H1 (cell line): ENCODE data around the gene SRCIN1. TPM values are rescaled to one million over a fixed set of nuclear protein-coding genes. Genes with fewer than 3 reads are reported as not detected.

Experiments
- CTCF ChIA-PET: fragments of 300-600 bp; sonication (Branson Sonifier 250); formaldehyde crosslinking; loops from one replicate; lab custom pipeline; 2021; ENCODE audit not compliant: partially characterized antibody; lab: Charles Lee
- POLR2A ChIA-PET: fragments of 300-600 bp; sonication (Branson Sonifier 250); formaldehyde crosslinking; loops from one replicate; lab custom pipeline; 2021; ENCODE audit warnings: inconsistent platforms; ENCODE audit not compliant: partially characterized antibody; lab: Charles Lee
- DNase-seq, 2 experiments: peaks; one replicate each; pipeline versions ENCODE4 v3.0.0 to v3.0.0-alpha.2; 2010 to 2022; ENCODE audit warnings: low spot score in 2 of 2, low read depth in 1 of 2, mixed read lengths in 1 of 2
- FAIRE-seq: peaks from 2 replicates; lab custom pipeline; 2011; peaks lifted over from hg19 to GRCh38; lab: Jason Lieb, UNC
- H2AFZ ChIP-seq: 2 replicates; pipeline ENCODE4 v1.8.1; 2012; ENCODE audit warnings: low read length, inconsistent platforms
- H2AK5ac ChIP-seq: 2 replicates; pipeline ENCODE4 v1.6.1; 2013; ENCODE audit warnings: low read depth, low read length
- H2BK120ac ChIP-seq: replicated peaks from 2 replicates; pipeline ENCODE3; 2013; ENCODE audit warnings: low read depth, low read length, inconsistent platforms
- H2BK12ac ChIP-seq: 2 replicates; pipeline ENCODE4 v1.6.1; 2013; ENCODE audit warnings: low read depth, low read length
- H2BK15ac ChIP-seq: 2 replicates; pipeline ENCODE4 v1.6.1; 2013; ENCODE audit warnings: low read length
- H2BK20ac ChIP-seq: 2 replicates; pipeline ENCODE4 v1.6.1; 2013; ENCODE audit warnings: low read length
- H2BK5ac ChIP-seq: 2 replicates; pipeline ENCODE4 v1.6.1; 2013; ENCODE audit warnings: low read depth, low read length
- H3K14ac ChIP-seq: 2 replicates; pipeline ENCODE4 v1.6.1; 2013; ENCODE audit warnings: inconsistent platforms; ENCODE audit not compliant: insufficient read length
- H3K18ac ChIP-seq: 2 replicates; pipeline ENCODE4 v1.6.1; 2013; ENCODE audit warnings: low read length; ENCODE audit errors: extremely low read depth
- H3K23ac ChIP-seq: 2 replicates; pipeline ENCODE4 v1.6.1; 2013; ENCODE audit warnings: inconsistent platforms; ENCODE audit not compliant: insufficient read length
- H3K23me2 ChIP-seq: 2 replicates; pipeline ENCODE4 v1.6.1; 2013; ENCODE audit warnings: low read depth, low read length
- H3K27ac ChIP-seq: 2 replicates; pipeline ENCODE4 v1.6.1; 2011; ENCODE audit warnings: low read depth, low read length, inconsistent platforms
- H3K27me3 ChIP-seq, 4 experiments: replicated peaks in 1 of 4; 1 replicate in 1 of 4; 2 replicates in 3 of 4; pipeline versions ENCODE4 v1.6.1 to v1.8.1; 2011 to 2013; ENCODE audit warnings: low read length in 3 of 4, mild to moderate bottlenecking in 3 of 4, inconsistent platforms in 2 of 4, mixed read lengths in 2 of 4, moderate library complexity in 1 of 4; ENCODE audit not compliant: control insufficient read depth in 3 of 4, insufficient read depth in 3 of 4; ENCODE audit errors: extremely low read depth in 1 of 4
- H3K36me3 ChIP-seq, 4 experiments: 2 replicates each; pipeline versions ENCODE4 v1.6.1 to v1.8.1; 2011 to 2013; ENCODE audit warnings: mild to moderate bottlenecking in 4 of 4, low read length in 3 of 4, moderate library complexity in 2 of 4, control low read depth in 1 of 4, inconsistent platforms in 1 of 4; ENCODE audit not compliant: insufficient read depth in 4 of 4, control insufficient read depth in 2 of 4
- H3K4ac ChIP-seq: replicated peaks from 2 replicates; pipeline ENCODE3; 2013; ENCODE audit warnings: low read length, low read depth, mixed read lengths, inconsistent platforms; ENCODE audit not compliant: insufficient read length
- H3K4me1 ChIP-seq, 4 experiments: replicated peaks in 1 of 4; 1 replicate in 1 of 4; 2 replicates in 3 of 4; pipeline versions ENCODE4 v1.6.1 to v1.8.1; 2011 to 2013; ENCODE audit warnings: low read length in 3 of 4, inconsistent platforms in 2 of 4, mixed read lengths in 1 of 4; ENCODE audit not compliant: insufficient read depth in 4 of 4, control insufficient read depth in 3 of 4
- H3K4me2 ChIP-seq, 2 experiments: 2 replicates each; pipeline versions ENCODE4 v1.6.1 to v1.8.1; 2011 to 2013; ENCODE audit warnings: low read depth in 2 of 2, low read length in 2 of 2, control low read depth in 1 of 2, inconsistent platforms in 1 of 2, mild to moderate bottlenecking in 1 of 2; ENCODE audit not compliant: insufficient read depth in 1 of 2
- H3K4me3 ChIP-seq, 4 experiments: fragments of 200-600, 300-600 bp in 1 of 4; sonication (generic), shearing (Covaris generic), sonication (Bioruptor Twin) in 1 of 4; 2 replicates each; pipeline versions ENCODE4 v1.5.1 to v1.8.1; 2011 to 2016; ENCODE audit warnings: low read length in 4 of 4, low read depth in 3 of 4, control low read depth in 2 of 4, inconsistent platforms in 2 of 4, mild to moderate bottlenecking in 2 of 4, mixed read lengths in 1 of 4, moderate library complexity in 1 of 4; ENCODE audit not compliant: insufficient read depth in 2 of 4; ENCODE audit errors: extremely low read depth in 1 of 4
- H3K56ac ChIP-seq: replicated peaks from 2 replicates; pipeline ENCODE3; 2013; ENCODE audit warnings: low read depth, mild to moderate bottlenecking, mixed read lengths, low read length, inconsistent platforms; ENCODE audit not compliant: insufficient read length
- H3K79me1 ChIP-seq: 2 replicates; pipeline ENCODE4 v1.6.1; 2013; ENCODE audit warnings: low read depth, low read length, control low read depth
- H3K79me2 ChIP-seq, 2 experiments: 2 replicates each; pipeline versions ENCODE4 v1.6.1 to v1.8.1; 2012 to 2013; ENCODE audit warnings: low read length in 2 of 2, mild to moderate bottlenecking in 2 of 2, inconsistent platforms in 1 of 2; ENCODE audit not compliant: insufficient read depth in 2 of 2, control insufficient read depth in 1 of 2
- H3K9ac ChIP-seq, 4 experiments: replicated peaks in 1 of 4; 1 replicate in 1 of 4; 2 replicates in 3 of 4; pipeline versions ENCODE4 v1.6.1 to v1.8.1; 2011 to 2013; ENCODE audit warnings: low read depth in 3 of 4, low read length in 3 of 4, control low read depth in 2 of 4, mild to moderate bottlenecking in 2 of 4, moderate library complexity in 2 of 4, inconsistent platforms in 1 of 4; ENCODE audit errors: extremely low read depth in 1 of 4
- H3K9me3 ChIP-seq, 2 experiments: 2 replicates each; pipeline versions ENCODE4 v1.6.1 to v1.8.1; 2012 to 2013; ENCODE audit warnings: mild to moderate bottlenecking in 2 of 2, moderate library complexity in 2 of 2, control low read depth in 1 of 2, inconsistent platforms in 1 of 2, low read depth in 1 of 2, low read length in 1 of 2, mixed read lengths in 1 of 2; ENCODE audit not compliant: insufficient read depth in 2 of 2
- H4K20me1 ChIP-seq, 2 experiments: replicated peaks in 1 of 2; 2 replicates each; pipeline versions ENCODE3 to v1.8.1; 2011 to 2013; ENCODE audit warnings: inconsistent platforms in 2 of 2, low read length in 2 of 2, mild to moderate bottlenecking in 1 of 2; ENCODE audit not compliant: insufficient read depth in 2 of 2, control insufficient read depth in 1 of 2
- H4K5ac ChIP-seq: 2 replicates; pipeline ENCODE4 v1.6.1; 2013; ENCODE audit warnings: low read length, low read depth, mixed read lengths, inconsistent platforms; ENCODE audit not compliant: insufficient read length
- H4K8ac ChIP-seq: 2 replicates; pipeline ENCODE4 v1.8.0; 2013; ENCODE audit warnings: mild to moderate bottlenecking, moderate library complexity, low read length, inconsistent platforms; ENCODE audit not compliant: insufficient read depth; ENCODE audit errors: extremely low read depth
- H4K91ac ChIP-seq: replicated peaks from 2 replicates; pipeline ENCODE3; 2013; ENCODE audit warnings: low read length, mixed read lengths, inconsistent platforms; ENCODE audit not compliant: insufficient read length
- KDM4A ChIP-seq: IDR thresholded peaks from one replicate; pipeline ENCODE4 v1.7.1; 2012; ENCODE audit warnings: low read depth, mild to moderate bottlenecking, moderate library complexity, low read length, inconsistent platforms; ENCODE audit not compliant: severe bottlenecking
- WGBS, 2 experiments: shearing (Covaris generic) in 1 of 2; methylation state at CpG; one replicate each; pipeline versions ENCODE4 v1.1.6 to v1.1.7; 2013 to 2015; ENCODE audit warnings: low lambda C conversion rate in 2 of 2, mixed read lengths in 2 of 2, inconsistent platforms in 1 of 2, low coverage in 1 of 2, missing lambda C conversion rate in 1 of 2; ENCODE audit not compliant: insufficient replicate concordance in 2 of 2, insufficient coverage in 1 of 2, insufficient read length in 1 of 2; ENCODE audit errors: extremely low coverage in 1 of 2, missing lambda C conversion rate in 1 of 2; 5-methylcytosine and 5-hydroxymethylcytosine counted together
- polyA plus RNA-seq, 7 experiments: library from polyadenylated mRNA; depleted of rRNA in 3 of 7; stranded (reverse) in 5 of 7; unstranded in 2 of 7; fragments of >200 nt in 5 of 7; fragments of 200-250 nt in 2 of 7; gene quantifications; 1 replicate in 5 of 7; 2 replicates in 1 of 7; 4 replicates in 1 of 7; pipeline versions ENCODE4 v1.2.1 to v1.2.3, GENCODE V29; 2011 to 2013; ENCODE audit warnings: missing spikeins in 2 of 7, mixed read lengths in 2 of 7
- total RNA-seq: library from RNA; stranded (reverse); fragmentation: NEBNext Ultra II Directional; extraction: Animal tissue kit (Norgen Biotek cat#: 25700); gene quantifications from 2 replicates; pipeline ENCODE4 v1.2.1, GENCODE V29; 2021

Gene SRCIN1
- total and polyA plus RNA-seq, 2 of the 8 experiments (the other 6 are each of a cell fraction or from before 2014, with no cell fraction given) = 2.8 to 3.8 TPM

GRCh38 chr17:38601539-38602351, 4.0 kb downstream of the SRCIN1 start:
- H3K4me2 ChIP-seq = peak overlapping the region; percentile 90 to 92
- H3K79me1 ChIP-seq = 0 out of 2 replicates have a peak, but pooled peaks cover 5% of the 10 kb centered on the region
- peak overlapping the region; percentile 40; the same call in 1 of the 2 replicates for H2AK5ac ChIP-seq
- no peak overlapping the region; the same call in 1 of the 2 replicates for H3K27ac ChIP-seq
- H3K4ac ChIP-seq = peak overlapping the region; percentile 3
- H3K9me3 ChIP-seq = no peaks in the 10 kb centered on the region
- peak overlapping the region; percentile 51 for H4K91ac ChIP-seq
- WGBS, 2 experiments = 7% methylated on average over 13 of the region's 24 CpGs; no CpG with 5 or more reads in 1 of the 2 experiments
- no peak overlapping the region for H3K14ac ChIP-seq
- peak overlapping the region; percentile 85; the same call in 1 of the 2 replicates for H2BK5ac ChIP-seq
- FAIRE-seq = no peak
- peak overlapping the region; percentile 12; the same call in 1 of the 2 replicates for H2BK15ac ChIP-seq
- H2BK120ac ChIP-seq = no peak overlapping the region
- peaks cover 18 to 58% (median 48%) of the 10 kb centered on the region in 4 experiments for H3K4me1 ChIP-seq
- ChIA-PET CTCF (interaction anchor here (1.0 to 32.0 kb wide), 9 partner anchors 8 to 250 kb away, joined by 3 to 914 read pairs (median 6); partner anchors contain the start of genes EPOP, MLLT6 and SOCS7), POLR2A (interaction anchor here (0.7 to 6.5 kb wide), 18 partner anchors 8 to 149 kb away, joined by 3 to 45 read pairs (median 4); no protein-coding TSS in a partner anchor)
- H3K36me3 ChIP-seq = no peaks in the 10 kb centered on the region
- H4K5ac ChIP-seq = no peak overlapping the region
- H3K56ac ChIP-seq = no peak overlapping the region
- H3K23ac ChIP-seq = no peak overlapping the region
- peak overlapping the region; percentile 96 for H3K18ac ChIP-seq
- H4K8ac ChIP-seq = no peak overlapping the region; the same call in 1 of the 2 replicates
- peak in 1 of 2 experiments; percentile 75 for DNase-seq
- peak overlapping the region; percentile 22 to 55 (median 38); a peak in 7 of 8 replicates for H3K4me3 ChIP-seq
- peaks cover 2% of the 10 kb centered on the region in 2 experiments for H4K20me1 ChIP-seq
- peaks cover 0 to 3% of the 10 kb centered on the region in 2 experiments; a peak in 1 of 4 replicates for H3K79me2 ChIP-seq
- H3K9ac ChIP-seq = no peak overlapping the region
- H2AFZ ChIP-seq = no peak overlapping the region
- H2BK20ac ChIP-seq = peak overlapping the region; percentile 97
- peaks cover 10% of the 10 kb centered on the region; the same call in 1 of the 2 replicates for H3K23me2 ChIP-seq
- H2BK12ac ChIP-seq = peak overlapping the region; percentile 92; the same call in 1 of the 2 replicates
- peaks cover 2 to 28% (median 22%) of the 10 kb centered on the region in 4 experiments for H3K27me3 ChIP-seq
- TF ChIP-seq KDM4A = peak; percentile 67
